Kidney (tissue), 14 donors: ENCODE measurements around the gene LAIR1. TPM values are rescaled to one million over a fixed set of nuclear protein-coding genes. Genes with fewer than 3 reads are reported as not detected.

Source experiments
- DNase-seq, 5 donors: peaks; one replicate each; pipeline ENCODE4 v3.0.0-alpha.2; 2013 to 2020
- FAIRE-seq: peaks from 2 replicates; lab custom pipeline; 2012; peaks lifted over from hg19 to GRCh38; lab: Jason Lieb, UNC
- H3K27ac ChIP-seq, 2 donors: one replicate each; pipeline ENCODE4 v1.7.0; 2013; ENCODE audit warnings: low read depth in 2 of 2, low read length in 2 of 2, inconsistent platforms in 1 of 2
- H3K27me3 ChIP-seq: one replicate; pipeline ENCODE4 v1.7.1; 2013; ENCODE audit warnings: low read length, inconsistent platforms; ENCODE audit not compliant: control insufficient read depth, insufficient read depth
- H3K36me3 ChIP-seq, 3 donors: one replicate each; pipeline versions ENCODE4 v1.7.0 to v1.7.1; 2013; ENCODE audit warnings: low read length in 3 of 3, control low read depth in 1 of 3, inconsistent platforms in 1 of 3; ENCODE audit not compliant: insufficient read depth in 3 of 3, control insufficient read depth in 2 of 3
- H3K4me1 ChIP-seq, 3 donors: one replicate each; pipeline versions ENCODE4 v1.7.0 to v1.7.1; 2013; ENCODE audit warnings: low read length in 3 of 3, inconsistent platforms in 1 of 3, low read depth in 1 of 3; ENCODE audit not compliant: control insufficient read depth in 2 of 3, insufficient read depth in 2 of 3
- H3K4me3 ChIP-seq, 3 donors: one replicate each; pipeline versions ENCODE4 v1.7.0 to v1.8.1; 2013; ENCODE audit warnings: low read length in 3 of 3, control low read depth in 1 of 3, inconsistent platforms in 1 of 3
- H3K9ac ChIP-seq, 3 donors: one replicate each; pipeline versions ENCODE4 v1.7.0 to v1.7.1; 2013; ENCODE audit warnings: low read length in 3 of 3, control low read depth in 1 of 3, inconsistent platforms in 1 of 3
- H3K9me3 ChIP-seq, 3 donors: one replicate each; pipeline versions ENCODE4 v1.7.0 to v1.7.1; 2013; ENCODE audit warnings: low read length in 3 of 3, control low read depth in 1 of 3, inconsistent platforms in 1 of 3; ENCODE audit not compliant: control insufficient read depth in 2 of 3, insufficient read depth in 1 of 3
- CTCF ChIP-seq: IDR thresholded peaks from 3 replicates; pipeline ENCODE4 v1.5.1; 2012; ENCODE audit warnings: mild to moderate bottlenecking, moderate library complexity, borderline replicate concordance; ENCODE audit not compliant: insufficient read depth; ENCODE audit errors: extremely low read depth
- intact Hi-C: fragments of 100-400 bp; cut with DNase I; formaldehyde crosslinking; loops from one replicate; pipeline ENCODE4 v1.11.1; 2022
- polyA plus RNA-seq: library from polyadenylated mRNA; stranded (reverse); fragments of 350-450 nt; fragmentation: Illumina TruSeq; extraction: RNeasy Lipid Tissue Mini Kit (QIAGEN cat#74804); gene quantifications from one replicate; pipeline ENCODE4 v1.2.3, GENCODE V29; 2014; ENCODE audit warnings: low read depth, low replicate concordance; ENCODE audit not compliant: insufficient read depth
- total RNA-seq: library from RNA; stranded (reverse); fragmentation: NEBNext Ultra II Directional; extraction: Animal tissue kit (Norgen Biotek cat#: 25700); gene quantifications from one replicate; pipeline ENCODE4 v1.2.1, GENCODE V29; 2021
- donor health status: control.
- donor health status: control.
- donor health status: control.
- donor health status: control.
- donor health status: control.
- donor health status: DM: yes; HTN: yes; CAD: no.
- donor health status: Normal renal cell carcinoma (clear cell type).

Gene LAIR1
- total and polyA plus RNA-seq, 2 donors from 2014 or later, result 4.1 to 41.9 TPM

GRCh38 chr19:54312436-54313377, 52.0 kb downstream of the LAIR1 start, which contains the start of gene LILRA5:
Gene LILRA5 (minus strand): TSS chr19:54313166. CDS start chr19:54313019, 147 bp downstream.
- no peaks in the 10 kb centered on the region for H3K36me3 ChIP-seq
- H3K4me1 ChIP-seq, result no peaks in the 10 kb centered on the region
- FAIRE-seq (no peak), DNase-seq (no peak)
- H3K4me3 ChIP-seq, result no peak within 1 kb of the TSS
- TF ChIP-seq CTCF, result no peak
- intact Hi-C loops, result no loop called here
- no peak within 1 kb of the TSS for H3K27ac ChIP-seq
- H3K27me3 ChIP-seq, result no peaks in the 10 kb centered on the region
- no peak within 1 kb of the TSS for H3K9ac ChIP-seq
- no peaks in the 10 kb centered on the region for H3K9me3 ChIP-seq

GRCh38 chr19:54312011-54312410, 52.7 kb downstream of the LAIR1 start:
- no peak for FAIRE-seq
- H3K4me3 ChIP-seq, result no peak overlapping the region
- no peaks in the 10 kb centered on the region for H3K4me1 ChIP-seq
- no peak for DNase-seq
- no peaks in the 10 kb centered on the region for H3K9me3 ChIP-seq
- TF ChIP-seq CTCF, result no peak
- no peak overlapping the region for H3K9ac ChIP-seq
- H3K27ac ChIP-seq, result no peak overlapping the region
- H3K36me3 ChIP-seq, result no peaks in the 10 kb centered on the region
- intact Hi-C loops, result no loop called here
- H3K27me3 ChIP-seq, result no peaks in the 10 kb centered on the region

GRCh38 chr19:54311486-54311885, 53.2 kb downstream of the LAIR1 start:
- intact Hi-C loops, result no loop called here
- no peak for FAIRE-seq
- Histone ChIP-seq H3K27ac (no peak overlapping the region), H3K27me3 (no peaks in the 10 kb centered on the region), H3K4me1 (no peaks in the 10 kb centered on the region), H3K4me3 (no peak overlapping the region), H3K9ac (no peak overlapping the region), H3K9me3 (no peaks in the 10 kb centered on the region), H3K36me3 (no peaks in the 10 kb centered on the region)
- no peak for DNase-seq
- TF ChIP-seq CTCF, result no peak
